ENCODE data around the gene CYGB.
"Not testable (repeated sequence)": the region's sequence is repeated elsewhere in the genome, so short reads cannot be mapped to it uniquely, and the experiment has no call there.

Gene CYGB

GRCh38 chr17:76538281-76538931 is 897 bp upstream of the CYGB start:
- no peak for DNase-seq (ENCODE audit: low read depth)

GRCh38 chr17:76537288-76537577 is 276 bp downstream of the CYGB start:
- DNase-seq (ENCODE audit: low read depth), result no peak

- no peak for DNase-seq (ENCODE audit: low read depth)
These were observed 810 bp downstream of the CYGB start for GRCh38 chr17:76536511-76537287.

- DNase-seq (ENCODE audit: low read depth), result no peak
These were observed 1.6 kb downstream of the CYGB start for GRCh38 chr17:76535788-76536510.

- no peak for DNase-seq (ENCODE audit: low read depth)
These were observed 2.4 kb downstream of the CYGB start for GRCh38 chr17:76534831-76535732.

GRCh38 chr17:76533640-76534359 is 3.7 kb downstream of the CYGB start:
- not testable (repeated sequence) for DNase-seq (ENCODE audit: low read depth)

GRCh38 chr17:76532072-76532651 is 5.3 kb downstream of the CYGB start:
- no peak for DNase-seq (ENCODE audit: low read depth)

GRCh38 chr17:76531486-76532038 is 5.9 kb downstream of the CYGB start:
- DNase-seq (ENCODE audit: low read depth), result no peak

GRCh38 chr17:76530811-76531485 is 6.6 kb downstream of the CYGB start:
- DNase-seq (ENCODE audit: low read depth), result no peak

- no peak for DNase-seq (ENCODE audit: low read depth)
These were observed 7.3 kb downstream of the CYGB start for GRCh38 chr17:76530095-76530723.

GRCh38 chr17:76529224-76530094 is 8.1 kb downstream of the CYGB start:
- no peak for DNase-seq (ENCODE audit: low read depth)

GRCh38 chr17:76528528-76529223 is 8.8 kb downstream of the CYGB start:
- DNase-seq (ENCODE audit: low read depth), result no peak

GRCh38 chr17:76528156-76528527 is 9.4 kb downstream of the CYGB start:
- DNase-seq (ENCODE audit: low read depth), result no peak

GRCh38 chr17:76527430-76528111 is 9.9 kb downstream of the CYGB start:
- no peak for DNase-seq (ENCODE audit: low read depth)

GRCh38 chr17:76527016-76527415 is 10.5 kb downstream of the CYGB start:
- DNase-seq (ENCODE audit: low read depth), result not testable (repeated sequence)

- DNase-seq (ENCODE audit: low read depth), result not testable (repeated sequence)
These were observed 12.0 kb downstream of the CYGB start for GRCh38 chr17:76525513-76525833.

GRCh38 chr17:76524598-76525512 is 12.7 kb downstream of the CYGB start:
- DNase-seq (ENCODE audit: low read depth), result no peak
